ENCODE data around the gene TOMM40. TPM values are rescaled to one million over a fixed set of nuclear protein-coding genes. Genes with fewer than 3 reads are reported as not detected.

The TOMM40 gene
- total and polyA plus RNA-seq, 2 experiments from 2014 or later = 67.9 to 83.1 TPM

DNA sequence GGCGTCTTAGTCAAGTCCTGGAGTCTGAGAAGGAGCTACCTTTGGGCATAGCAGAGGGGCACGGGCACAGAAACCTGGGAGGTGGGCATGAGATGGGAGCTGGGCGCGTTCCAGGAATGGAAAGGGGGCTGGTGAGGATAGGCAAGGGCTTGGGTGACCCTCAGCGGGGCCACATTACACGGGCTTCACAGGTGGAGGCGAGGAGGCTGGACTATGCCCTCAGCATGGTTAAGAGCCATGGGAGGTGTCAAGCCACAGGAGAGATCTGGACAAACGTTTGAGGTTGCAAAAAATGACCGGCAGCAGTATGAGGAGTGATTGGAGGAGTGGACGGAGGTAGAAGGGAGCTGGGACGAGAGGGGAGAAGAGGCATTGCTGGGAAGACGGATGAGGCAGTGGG, 23.5 kb upstream of the TOMM40 start:
- Histone ChIP-seq H2AFZ (no peak overlapping the region), H4K20me1 (ENCODE audit: insufficient read depth, poor library complexity, severe bottlenecking) (peaks cover 9% of the 10 kb centered on the region), H3K36me3 (replicated peaks; ENCODE audit: insufficient read depth, low read depth) (no peaks in the 10 kb centered on the region), H3K79me2 (peaks cover 58% of the 10 kb centered on the region), H3K27me3 (no peaks in the 10 kb centered on the region), H3K9me3 (ENCODE audit: low read depth) (no peaks in the 10 kb centered on the region), H3K9me2 (replicated peaks; ENCODE audit: insufficient read depth) (no peaks in the 10 kb centered on the region), H3K4me1 (ENCODE audit: insufficient read depth) (peaks cover 5% of the 10 kb centered on the region), H3K27ac (no peak overlapping the region), H3K4me2 (no peak overlapping the region), H3K4me3 (no peak overlapping the region)
- WGBS (ENCODE audit: low lambda C conversion rate, missing lambda C conversion rate) = 91% methylated on average over 12 of the region's 12 CpGs
- TF ChIP-seq EZH2 (IDR thresholded peaks at IDR 0.05; ENCODE audit: borderline replicate concordance) (no peak), EZH2phosphoT487 (IDR thresholded peaks at IDR 0.05; ENCODE audit: low read depth, severe bottlenecking, unreplicated experiment) (no peak)
- TF ChIP-seq, protein P1, sequence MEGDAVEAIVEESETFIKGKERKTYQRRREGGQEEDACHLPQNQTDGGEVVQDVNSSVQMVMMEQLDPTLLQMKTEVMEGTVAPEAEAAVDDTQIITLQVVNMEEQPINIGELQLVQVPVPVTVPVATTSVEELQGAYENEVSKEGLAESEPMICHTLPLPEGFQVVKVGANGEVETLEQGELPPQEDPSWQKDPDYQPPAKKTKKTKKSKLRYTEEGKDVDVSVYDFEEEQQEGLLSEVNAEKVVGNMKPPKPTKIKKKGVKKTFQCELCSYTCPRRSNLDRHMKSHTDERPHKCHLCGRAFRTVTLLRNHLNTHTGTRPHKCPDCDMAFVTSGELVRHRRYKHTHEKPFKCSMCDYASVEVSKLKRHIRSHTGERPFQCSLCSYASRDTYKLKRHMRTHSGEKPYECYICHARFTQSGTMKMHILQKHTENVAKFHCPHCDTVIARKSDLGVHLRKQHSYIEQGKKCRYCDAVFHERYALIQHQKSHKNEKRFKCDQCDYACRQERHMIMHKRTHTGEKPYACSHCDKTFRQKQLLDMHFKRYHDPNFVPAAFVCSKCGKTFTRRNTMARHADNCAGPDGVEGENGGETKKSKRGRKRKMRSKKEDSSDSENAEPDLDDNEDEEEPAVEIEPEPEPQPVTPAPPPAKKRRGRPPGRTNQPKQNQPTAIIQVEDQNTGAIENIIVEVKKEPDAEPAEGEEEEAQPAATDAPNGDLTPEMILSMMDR (IDR thresholded peaks at IDR 0.05; ENCODE audit: poor library complexity) = no peak
- DNase-seq (ENCODE audit: low spot score) = no peak

DNA sequence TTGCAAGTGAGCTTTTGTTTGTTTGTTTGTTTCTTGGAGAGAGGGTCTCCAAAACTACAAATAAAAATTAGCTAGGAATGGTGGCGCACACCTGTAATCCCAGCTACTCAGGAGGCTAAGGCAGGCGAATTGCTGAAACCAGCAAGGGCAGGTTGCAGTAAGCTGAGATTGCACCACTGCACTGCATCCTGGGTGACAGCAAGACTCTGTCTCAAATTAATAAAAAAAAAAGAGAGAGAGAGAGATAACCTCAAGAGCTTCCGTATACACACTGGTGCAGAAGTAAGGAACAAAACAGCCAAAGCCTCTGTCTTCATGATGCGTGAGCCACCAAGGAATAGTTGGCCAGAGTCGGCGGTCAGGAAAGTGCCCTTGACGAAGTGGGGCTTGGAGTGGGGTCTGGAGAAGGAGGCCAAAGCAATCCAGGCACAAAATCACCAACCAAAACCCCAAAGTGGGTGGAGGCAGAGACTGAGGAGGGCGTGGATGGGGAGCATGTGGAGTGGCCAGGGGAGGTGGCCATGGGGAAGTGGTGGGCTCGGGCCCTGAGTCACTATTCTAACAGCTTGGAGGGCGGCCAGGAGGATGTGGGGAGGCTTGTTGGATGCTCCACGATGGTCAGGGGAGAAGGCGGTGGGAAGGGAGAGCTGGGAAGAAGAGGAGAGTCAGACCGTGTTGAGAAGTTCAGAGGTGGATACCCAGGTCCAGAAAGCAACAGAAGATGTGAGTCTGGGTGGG, 21.2 kb upstream of the TOMM40 start:
- H2AFZ ChIP-seq = no peak overlapping the region
- 85% methylated on average over 13 of the region's 13 CpGs for WGBS (ENCODE audit: low lambda C conversion rate, missing lambda C conversion rate)

DNA sequence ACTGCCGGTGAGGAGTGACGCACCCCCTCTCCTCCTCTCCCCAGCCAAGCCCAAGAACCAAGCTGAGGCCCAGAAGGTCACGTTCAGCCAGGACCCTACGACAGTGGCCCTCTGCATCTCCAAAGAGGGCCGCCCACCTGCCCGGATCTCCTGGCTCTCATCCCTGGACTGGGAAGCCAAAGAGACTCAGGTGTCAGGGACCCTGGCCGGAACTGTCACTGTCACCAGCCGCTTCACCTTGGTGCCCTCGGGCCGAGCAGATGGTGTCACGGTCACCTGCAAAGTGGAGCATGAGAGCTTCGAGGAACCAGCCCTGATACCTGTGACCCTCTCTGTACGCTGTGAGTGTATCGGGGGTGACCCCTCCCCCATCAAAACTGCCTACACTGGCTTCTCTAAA, 19.2 kb upstream of the TOMM40 start:
- TF ChIP-seq EZH2 (IDR thresholded peaks at IDR 0.05; ENCODE audit: borderline replicate concordance) (no peak), EZH2phosphoT487 (IDR thresholded peaks at IDR 0.05; ENCODE audit: low read depth, severe bottlenecking, unreplicated experiment) (no peak)
- TF ChIP-seq, protein P1 (IDR thresholded peaks at IDR 0.05; ENCODE audit: poor library complexity) = no peak
- no peak overlapping the region for H2AFZ ChIP-seq
- H3K4me2 ChIP-seq = no peak overlapping the region
- H3K4me1 ChIP-seq (ENCODE audit: insufficient read depth) = peaks cover 5% of the 10 kb centered on the region
- H3K27me3 ChIP-seq = no peaks in the 10 kb centered on the region
- no peak overlapping the region for H3K4me3 ChIP-seq
- H3K79me2 ChIP-seq = peaks cover 24% of the 10 kb centered on the region
- H3K9me3 ChIP-seq (ENCODE audit: low read depth) = no peaks in the 10 kb centered on the region
- WGBS (ENCODE audit: low lambda C conversion rate, missing lambda C conversion rate) = 95% methylated on average over 14 of the region's 14 CpGs
- H3K27ac ChIP-seq = no peak overlapping the region
- H3K36me3 ChIP-seq (replicated peaks; ENCODE audit: insufficient read depth, low read depth) = no peaks in the 10 kb centered on the region
- no peak for DNase-seq (ENCODE audit: low spot score)
- peaks cover 4% of the 10 kb centered on the region for H4K20me1 ChIP-seq (ENCODE audit: insufficient read depth, poor library complexity, severe bottlenecking)
- H3K9me2 ChIP-seq (replicated peaks; ENCODE audit: insufficient read depth) = no peaks in the 10 kb centered on the region

More for the DNA sequence above, 21.2 kb upstream of the TOMM40 start:
- no peaks in the 10 kb centered on the region for H3K36me3 ChIP-seq (replicated peaks; ENCODE audit: insufficient read depth, low read depth)
- peaks cover 43% of the 10 kb centered on the region for H3K79me2 ChIP-seq
- H3K9me3 ChIP-seq (ENCODE audit: low read depth) = no peaks in the 10 kb centered on the region
- H3K9me2 ChIP-seq (replicated peaks; ENCODE audit: insufficient read depth) = no peaks in the 10 kb centered on the region
- no peaks in the 10 kb centered on the region for H3K27me3 ChIP-seq
- no peak overlapping the region for H3K4me2 ChIP-seq
- peaks cover 5% of the 10 kb centered on the region for H3K4me1 ChIP-seq (ENCODE audit: insufficient read depth)
- TF ChIP-seq EZH2phosphoT487 (IDR thresholded peaks at IDR 0.05; ENCODE audit: low read depth, severe bottlenecking, unreplicated experiment) = no peak
- TF ChIP-seq, protein P1 (IDR thresholded peaks at IDR 0.05; ENCODE audit: poor library complexity) = no peak
- TF ChIP-seq EZH2 (IDR thresholded peaks at IDR 0.05; ENCODE audit: borderline replicate concordance) = no peak
- no peak for DNase-seq (ENCODE audit: low spot score)
- no peak overlapping the region for H3K4me3 ChIP-seq
- H4K20me1 ChIP-seq (ENCODE audit: insufficient read depth, poor library complexity, severe bottlenecking) = peaks cover 9% of the 10 kb centered on the region
- peak overlapping the region; percentile 45 for H3K27ac ChIP-seq

All from hepatocyte (in vitro differentiated cells).